T47D (cell line): ENCODE results near the gene C20orf141.

ENCODE experiments used
- DNase-seq, 2 experiments: peaks; one replicate each; pipeline versions ENCODE4 v3.0.0 to v3.0.0-alpha.2; 2011 to 2012; ENCODE audit warnings: low read depth in 1 of 2, low spot score in 1 of 2
- JUND ChIP-seq: IDR thresholded peaks from 2 replicates; pipeline ENCODE4 v1.6.1; 2012; ENCODE audit warnings: low read depth
- in situ Hi-C: cut with HindIII; loops from 2 replicates; pipeline ENCODE4 v1.10.0; 2016; ENCODE audit warnings: low sequenced_read_pairs, low pct_unique_long_range_greater_than_20kb

C20orf141 gene

DNA sequence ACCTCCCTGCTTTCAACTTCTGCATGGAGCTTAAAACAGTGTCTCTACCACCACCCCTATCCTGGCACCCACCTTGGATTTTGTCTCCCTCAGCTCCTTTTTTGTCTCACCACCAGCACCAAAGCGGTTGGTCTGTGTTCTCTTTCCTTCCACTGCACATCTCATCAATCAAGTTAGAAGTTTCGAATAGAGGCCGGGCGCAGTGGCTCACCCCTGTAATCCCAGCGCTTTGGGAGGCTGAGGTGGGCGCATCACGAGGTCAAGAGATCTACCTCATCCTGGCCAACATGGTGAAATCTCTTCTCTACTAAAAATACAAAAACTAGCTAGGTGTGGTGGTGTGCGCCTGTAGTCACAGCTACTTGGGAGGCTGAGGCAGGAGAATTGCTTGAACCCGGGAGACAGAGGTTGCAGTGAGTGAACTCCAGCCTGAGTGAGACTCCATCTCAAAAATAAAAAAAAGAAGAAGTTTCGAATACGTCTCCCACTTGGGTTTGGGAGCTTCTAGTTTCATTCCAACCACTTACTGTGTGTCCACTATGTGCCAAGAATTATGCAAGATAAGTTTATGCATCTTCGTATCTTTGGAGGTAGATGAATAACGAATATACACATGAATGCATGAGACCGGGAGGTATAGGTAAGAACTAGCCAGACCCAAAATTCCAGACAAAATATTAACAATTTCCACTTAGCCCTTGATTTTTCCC is 19.8 kb downstream of the C20orf141 start:
- no peak for DNase-seq
- in situ Hi-C loops = no loop called here
- no peak for TF ChIP-seq JUND

DNA sequence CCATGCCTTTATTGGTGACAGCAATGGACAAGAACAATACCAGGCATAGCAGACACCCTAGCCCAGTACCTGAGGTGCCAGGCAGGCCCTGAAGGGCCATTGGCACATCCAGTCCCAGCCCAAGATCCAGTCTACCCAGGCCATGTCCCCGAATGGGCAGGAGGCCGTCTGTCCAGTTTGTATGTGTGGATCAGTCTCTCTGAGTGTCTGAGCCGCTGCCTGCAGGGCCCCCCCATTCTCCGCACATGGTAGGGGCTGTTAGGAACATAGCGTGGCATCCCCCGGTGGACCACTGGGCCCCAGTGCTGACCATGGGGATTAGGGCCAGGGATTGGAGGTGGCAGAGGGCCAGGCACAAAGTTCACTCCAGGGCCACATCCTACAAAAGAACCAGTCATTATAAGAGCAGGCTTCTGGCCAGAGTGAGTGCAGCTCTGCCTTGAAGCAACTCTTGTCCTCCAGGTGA is 20.6 kb downstream of the C20orf141 start:
- in situ Hi-C loops = no loop called here
- no peak for TF ChIP-seq JUND
- DNase-seq = no peak

DNA sequence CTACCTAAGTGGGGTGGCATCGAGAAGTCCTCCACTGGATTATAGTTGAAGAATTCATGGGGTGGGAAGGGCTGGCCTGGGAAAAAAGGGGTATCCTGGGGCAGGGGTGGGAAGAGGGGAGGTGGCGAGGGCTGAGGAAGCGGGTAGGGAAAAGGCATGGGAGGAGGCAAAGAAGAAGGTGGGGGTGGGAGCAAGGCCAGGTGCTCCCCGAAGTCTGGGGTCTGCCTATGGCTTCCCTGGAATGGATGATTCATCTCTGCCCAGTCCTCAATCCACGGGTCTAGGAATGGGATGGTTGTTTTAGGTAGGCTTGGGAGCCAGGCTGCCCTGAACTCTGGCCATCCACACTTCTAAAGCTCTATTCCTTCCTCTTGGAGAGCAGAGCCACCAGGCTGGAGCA is 21.2 kb downstream of the C20orf141 start:
- no peak for TF ChIP-seq JUND
- in situ Hi-C loops = no loop called here
- DNase-seq = no peak

DNA sequence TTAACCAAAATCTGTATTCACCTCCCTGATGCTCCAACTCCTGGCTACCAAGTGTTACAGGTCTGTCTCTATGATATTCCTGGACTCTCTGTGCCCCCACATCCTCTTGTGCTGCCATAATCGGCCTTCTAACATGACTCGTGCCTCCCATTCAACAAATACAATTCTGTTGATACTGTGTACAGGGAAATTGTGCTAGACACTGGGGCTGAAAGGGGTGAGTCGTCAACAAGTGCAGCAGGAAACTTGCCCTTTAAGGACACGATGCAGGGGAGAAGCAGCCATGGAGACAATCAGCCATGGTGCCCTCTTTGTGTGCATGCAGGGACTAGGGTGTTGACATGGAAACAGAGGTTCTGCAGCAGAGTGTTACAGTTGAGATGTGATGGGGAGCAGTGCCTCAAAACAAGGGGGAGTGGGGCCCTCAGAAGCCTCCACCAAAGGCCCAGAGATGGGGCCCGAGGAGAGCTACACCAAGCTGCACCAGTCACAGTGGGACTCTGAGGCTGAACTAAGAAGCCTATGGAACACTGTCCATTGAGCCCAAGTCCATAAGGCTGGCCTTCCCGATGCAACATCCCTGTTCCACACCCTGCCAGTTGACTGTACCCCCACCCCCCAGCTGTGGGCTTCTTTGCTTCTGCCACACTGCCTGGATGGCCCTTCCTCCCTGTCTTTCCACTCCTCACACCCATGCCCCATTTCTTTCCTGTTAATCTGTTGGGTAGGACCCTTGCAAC is 22.6 kb downstream of the C20orf141 start:
- TF ChIP-seq JUND = no peak
- no peak for DNase-seq

DNA sequence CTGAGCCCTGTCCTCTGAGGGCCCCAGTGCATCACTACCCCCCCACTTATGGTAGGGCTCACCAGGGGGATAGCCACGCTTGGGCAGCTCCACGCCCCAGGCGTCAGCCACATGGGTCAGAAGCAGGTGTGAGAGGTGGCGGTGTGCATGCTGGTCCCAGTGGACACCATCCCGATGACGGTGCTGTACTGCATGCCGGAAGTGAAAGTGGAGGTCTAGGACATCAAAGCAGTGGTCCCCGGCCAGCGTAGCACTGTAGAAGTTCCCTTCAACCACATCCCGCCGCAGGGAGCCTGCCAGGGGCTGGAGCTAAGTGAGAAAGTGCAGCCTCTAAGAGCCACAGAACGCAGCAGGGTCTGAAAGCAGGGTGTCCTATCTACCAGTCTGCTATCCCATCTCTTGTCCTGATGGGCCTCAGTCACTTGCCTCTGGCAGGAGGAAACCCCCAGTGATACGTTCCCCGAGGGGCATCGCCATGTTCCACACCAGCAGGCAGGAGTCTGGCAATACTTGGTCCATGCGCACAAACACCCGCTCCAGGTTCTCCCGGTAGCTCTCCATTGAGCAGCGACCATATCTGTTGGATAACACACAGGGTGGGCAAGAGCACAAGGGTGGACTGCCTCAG is 23.5 kb downstream of the C20orf141 start:
- TF ChIP-seq JUND = no peak
- in situ Hi-C loops = no loop called here
- no peak for DNase-seq

More for the DNA sequence above, 22.6 kb downstream of the C20orf141 start:
- in situ Hi-C loops = no loop called here

DNA sequence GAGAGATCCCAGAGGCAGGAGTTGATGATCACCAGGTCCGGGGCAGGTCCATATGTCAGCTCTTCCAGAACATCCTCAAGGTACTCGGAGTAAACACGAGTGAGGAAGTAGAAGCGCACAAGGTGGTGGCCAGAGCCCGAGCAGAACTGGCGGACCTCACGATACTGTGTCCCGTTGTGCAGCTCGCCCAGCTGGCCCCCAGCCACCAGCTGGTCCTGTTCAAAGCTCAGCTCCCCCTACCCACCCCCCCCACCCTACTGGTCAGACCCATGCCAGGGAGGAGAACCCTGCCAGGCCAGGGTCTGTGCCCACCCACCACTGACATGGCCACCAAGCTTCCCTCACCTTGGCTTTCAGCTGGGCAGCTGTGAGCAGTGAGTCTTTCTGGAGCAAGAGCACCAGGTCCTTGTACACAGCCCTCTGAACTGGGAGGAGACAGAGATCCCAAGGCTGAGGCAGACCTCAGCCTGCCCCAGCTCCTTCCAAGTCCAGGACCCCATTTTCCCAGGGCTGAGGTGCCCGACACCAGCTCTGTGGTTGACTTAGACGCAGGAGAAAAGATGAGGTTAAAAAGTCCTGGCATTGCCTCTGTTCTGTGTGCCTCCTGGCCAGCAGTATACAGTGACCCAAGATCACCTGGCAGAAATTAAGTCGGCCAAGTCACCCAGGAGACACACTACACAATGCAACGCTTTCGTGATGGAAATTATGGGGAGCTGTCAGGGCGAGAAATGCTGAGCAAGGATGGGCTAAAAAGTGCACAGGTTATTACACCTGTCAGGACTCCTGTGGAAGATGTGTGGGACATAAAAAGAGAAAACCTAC is 24.3 kb downstream of the C20orf141 start:
- DNase-seq = no peak
- in situ Hi-C loops = no loop called here
- no peak for TF ChIP-seq JUND

DNA sequence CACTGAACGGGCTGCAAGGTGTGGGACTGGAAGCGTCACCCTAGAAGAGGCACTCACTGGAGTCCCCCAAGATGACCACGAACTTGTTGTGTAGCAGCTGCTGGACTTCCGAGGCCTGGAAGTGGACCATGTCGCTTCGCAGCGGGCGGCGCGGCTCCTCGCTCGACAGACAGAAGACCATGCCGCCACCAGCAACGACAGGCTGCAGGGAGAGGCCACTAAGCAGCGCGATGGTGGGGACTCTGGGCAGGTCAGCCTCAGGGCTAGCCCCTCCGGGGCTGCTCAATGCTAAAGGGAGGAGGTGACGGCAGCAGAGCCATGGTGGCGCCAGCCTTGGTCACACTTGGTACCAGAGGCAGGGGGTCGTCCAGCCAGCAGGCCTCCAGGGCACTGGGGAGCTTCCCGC is 24.9 kb downstream of the C20orf141 start:
- TF ChIP-seq JUND = no peak
- in situ Hi-C loops = no loop called here
- DNase-seq = no peak

DNA sequence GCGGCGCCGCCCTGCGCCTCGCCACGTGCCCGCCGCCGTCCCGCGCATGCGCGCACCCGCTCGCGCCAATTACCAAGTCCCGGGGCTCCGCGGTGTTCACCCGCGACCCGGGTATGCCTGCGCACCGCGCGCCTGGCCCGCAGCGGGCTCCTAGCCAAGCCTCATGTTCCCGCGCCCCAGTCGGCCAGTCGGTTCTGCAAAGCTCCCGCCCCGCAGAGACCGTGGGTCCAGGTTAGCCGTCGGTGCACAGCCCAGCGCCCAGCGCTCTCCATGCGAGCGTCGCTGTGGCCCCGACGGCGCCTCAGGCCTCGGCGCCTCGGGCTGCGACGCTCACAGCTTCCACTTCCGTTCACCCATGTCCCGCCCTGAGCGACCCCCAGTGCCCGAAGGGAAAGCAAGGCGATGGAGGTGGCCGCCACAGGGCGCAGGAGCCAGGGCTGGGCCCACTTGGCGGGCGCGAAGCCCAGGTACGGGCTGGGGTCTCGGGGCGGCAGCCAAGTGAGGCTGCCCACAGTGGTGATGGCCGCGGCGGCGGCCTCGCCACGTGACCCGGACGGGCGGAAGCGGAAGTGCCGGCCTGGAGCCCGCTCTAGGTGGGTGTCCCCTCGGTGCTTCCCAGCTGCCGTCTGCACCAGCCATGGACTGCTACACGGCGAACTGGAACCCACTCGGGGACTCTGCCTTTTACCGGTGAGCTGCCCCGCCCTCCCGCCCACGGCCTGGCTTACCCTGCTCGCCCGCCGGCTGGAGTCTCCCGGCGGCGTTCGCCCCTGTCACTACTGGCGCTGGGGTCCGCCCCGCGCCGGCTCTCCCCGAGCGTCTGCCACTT is 25.6 kb downstream of the C20orf141 start, which contains the start of the genes PCED1A and VPS16:
TSS of gene PCED1A (minus strand) at position 518 of the 829 bp plus-strand sequence. CDS start 743 bp downstream, outside the sequence.
TSS of gene VPS16 (plus strand) at position 608 of the 829 bp plus-strand sequence. CDS start at position 638, 30 bp downstream.
- no peak for TF ChIP-seq JUND
- in situ Hi-C loops = no loop called here
- DNase-seq = peak; percentile 90 to 94

DNA sequence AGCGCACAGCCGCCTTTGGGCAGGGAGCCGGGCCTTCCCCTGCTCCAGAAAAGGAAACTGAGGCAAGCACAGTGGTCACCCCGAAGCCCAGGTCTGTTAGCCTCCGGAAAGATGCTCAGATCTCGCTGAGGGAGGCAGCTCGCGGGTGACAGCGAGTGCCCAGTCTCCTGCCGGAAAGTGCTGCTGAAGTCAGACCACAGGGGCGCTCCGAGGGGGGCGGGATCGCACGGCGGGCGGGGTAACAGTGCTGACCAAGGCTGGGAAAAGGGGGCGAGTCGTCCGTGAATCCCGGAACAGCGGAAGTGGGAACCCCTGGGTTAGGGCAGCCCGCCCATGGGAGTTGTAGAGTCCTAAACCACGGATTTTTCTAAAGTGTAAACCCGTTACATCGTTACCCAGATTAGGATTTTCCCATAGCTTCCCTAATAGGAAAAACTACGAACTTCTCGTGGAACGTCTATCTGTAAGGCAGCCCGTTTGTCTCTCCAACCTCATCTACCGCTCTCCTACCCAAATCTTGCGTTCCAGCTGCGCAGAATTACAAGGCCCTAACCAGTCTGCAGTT is 26.3 kb downstream of the C20orf141 start:
- in situ Hi-C loops = no loop called here
- no peak for DNase-seq
- no peak for TF ChIP-seq JUND

DNA sequence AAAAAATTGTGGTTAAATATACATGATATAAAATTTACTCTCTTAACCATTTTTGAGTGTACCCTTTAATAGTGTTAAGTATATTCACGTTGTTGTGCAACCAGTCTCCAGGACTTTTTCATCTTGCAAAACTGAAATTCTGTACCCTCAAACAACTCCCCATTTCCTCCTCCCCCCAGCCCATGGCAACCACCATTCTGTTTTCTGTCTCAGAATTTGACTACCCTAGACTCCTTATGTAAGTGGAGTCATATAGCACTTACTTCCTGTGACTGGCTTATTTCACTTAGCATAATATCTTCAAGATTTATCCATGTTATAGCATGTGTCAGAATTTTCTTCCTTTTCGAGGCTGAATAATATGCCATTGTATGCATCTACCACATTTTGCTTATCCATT is 30.8 kb downstream of the C20orf141 start:
- no peak for TF ChIP-seq JUND
- DNase-seq = no peak
- in situ Hi-C loops = no loop called here

DNA sequence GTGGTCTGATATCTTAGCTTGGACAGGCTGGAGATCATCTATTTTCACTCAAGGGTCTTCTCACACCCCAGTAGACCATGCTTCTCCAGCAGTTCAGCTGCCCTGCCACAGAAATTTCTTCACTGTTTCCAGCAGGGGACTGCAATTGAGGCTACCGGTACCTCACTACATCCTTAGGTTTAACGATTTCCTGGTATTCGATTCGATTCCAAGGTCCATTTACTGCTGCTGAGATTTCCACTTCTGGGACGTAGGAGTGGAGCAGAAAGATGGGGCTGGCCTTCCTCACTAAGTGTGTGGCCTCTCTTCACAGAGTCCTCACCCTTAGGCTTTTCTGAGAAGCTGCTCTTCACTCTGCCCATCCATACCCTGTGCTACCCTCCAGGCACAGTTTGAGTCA is 31.9 kb downstream of the C20orf141 start:
- in situ Hi-C loops = no loop called here
- DNase-seq = no peak
- TF ChIP-seq JUND = no peak
